H1 (cell line): ENCODE results near the gene KRT17. TPM values are rescaled to one million over a fixed set of nuclear protein-coding genes. Genes with fewer than 3 reads are reported as not detected.

Experiments used
- CTCF ChIA-PET: fragments of 300-600 bp; sonication (Branson Sonifier 250); formaldehyde crosslinking; loops from one replicate; lab custom pipeline; 2021; ENCODE audit not compliant: partially characterized antibody; lab: Charles Lee
- POLR2A ChIA-PET: fragments of 300-600 bp; sonication (Branson Sonifier 250); formaldehyde crosslinking; loops from one replicate; lab custom pipeline; 2021; ENCODE audit warnings: inconsistent platforms; ENCODE audit not compliant: partially characterized antibody; lab: Charles Lee
- DNase-seq, 2 experiments: peaks; one replicate each; pipeline versions ENCODE4 v3.0.0 to v3.0.0-alpha.2; 2010 to 2022; ENCODE audit warnings: low spot score in 2 of 2, low read depth in 1 of 2, mixed read lengths in 1 of 2
- FAIRE-seq: peaks from 2 replicates; lab custom pipeline; 2011; peaks lifted over from hg19 to GRCh38; lab: Jason Lieb, UNC
- H2AFZ ChIP-seq: 2 replicates; pipeline ENCODE4 v1.8.1; 2012; ENCODE audit warnings: low read length, inconsistent platforms
- H2AK5ac ChIP-seq: 2 replicates; pipeline ENCODE4 v1.6.1; 2013; ENCODE audit warnings: low read depth, low read length
- H2BK120ac ChIP-seq: replicated peaks from 2 replicates; pipeline ENCODE3; 2013; ENCODE audit warnings: low read depth, low read length, inconsistent platforms
- H2BK12ac ChIP-seq: 2 replicates; pipeline ENCODE4 v1.6.1; 2013; ENCODE audit warnings: low read depth, low read length
- H2BK15ac ChIP-seq: 2 replicates; pipeline ENCODE4 v1.6.1; 2013; ENCODE audit warnings: low read length
- H2BK20ac ChIP-seq: 2 replicates; pipeline ENCODE4 v1.6.1; 2013; ENCODE audit warnings: low read length
- H2BK5ac ChIP-seq: 2 replicates; pipeline ENCODE4 v1.6.1; 2013; ENCODE audit warnings: low read depth, low read length
- H3K14ac ChIP-seq: 2 replicates; pipeline ENCODE4 v1.6.1; 2013; ENCODE audit warnings: inconsistent platforms; ENCODE audit not compliant: insufficient read length
- H3K18ac ChIP-seq: 2 replicates; pipeline ENCODE4 v1.6.1; 2013; ENCODE audit warnings: low read length; ENCODE audit errors: extremely low read depth
- H3K23ac ChIP-seq: 2 replicates; pipeline ENCODE4 v1.6.1; 2013; ENCODE audit warnings: inconsistent platforms; ENCODE audit not compliant: insufficient read length
- H3K23me2 ChIP-seq: 2 replicates; pipeline ENCODE4 v1.6.1; 2013; ENCODE audit warnings: low read depth, low read length
- H3K27ac ChIP-seq: 2 replicates; pipeline ENCODE4 v1.6.1; 2011; ENCODE audit warnings: low read depth, low read length, inconsistent platforms
- H3K27me3 ChIP-seq, 4 experiments: replicated peaks in 1 of 4; 1 replicate in 1 of 4; 2 replicates in 3 of 4; pipeline versions ENCODE4 v1.6.1 to v1.8.1; 2011 to 2013; ENCODE audit warnings: low read length in 3 of 4, mild to moderate bottlenecking in 3 of 4, inconsistent platforms in 2 of 4, mixed read lengths in 2 of 4, moderate library complexity in 1 of 4; ENCODE audit not compliant: control insufficient read depth in 3 of 4, insufficient read depth in 3 of 4; ENCODE audit errors: extremely low read depth in 1 of 4
- H3K36me3 ChIP-seq, 4 experiments: 2 replicates each; pipeline versions ENCODE4 v1.6.1 to v1.8.1; 2011 to 2013; ENCODE audit warnings: mild to moderate bottlenecking in 4 of 4, low read length in 3 of 4, moderate library complexity in 2 of 4, control low read depth in 1 of 4, inconsistent platforms in 1 of 4; ENCODE audit not compliant: insufficient read depth in 4 of 4, control insufficient read depth in 2 of 4
- H3K4ac ChIP-seq: replicated peaks from 2 replicates; pipeline ENCODE3; 2013; ENCODE audit warnings: low read length, low read depth, mixed read lengths, inconsistent platforms; ENCODE audit not compliant: insufficient read length
- H3K4me1 ChIP-seq, 4 experiments: replicated peaks in 1 of 4; 1 replicate in 1 of 4; 2 replicates in 3 of 4; pipeline versions ENCODE4 v1.6.1 to v1.8.1; 2011 to 2013; ENCODE audit warnings: low read length in 3 of 4, inconsistent platforms in 2 of 4, mixed read lengths in 1 of 4; ENCODE audit not compliant: insufficient read depth in 4 of 4, control insufficient read depth in 3 of 4
- H3K4me2 ChIP-seq, 2 experiments: 2 replicates each; pipeline versions ENCODE4 v1.6.1 to v1.8.1; 2011 to 2013; ENCODE audit warnings: low read depth in 2 of 2, low read length in 2 of 2, control low read depth in 1 of 2, inconsistent platforms in 1 of 2, mild to moderate bottlenecking in 1 of 2; ENCODE audit not compliant: insufficient read depth in 1 of 2
- H3K4me3 ChIP-seq, 4 experiments: fragments of 200-600, 300-600 bp in 1 of 4; sonication (generic), shearing (Covaris generic), sonication (Bioruptor Twin) in 1 of 4; 2 replicates each; pipeline versions ENCODE4 v1.5.1 to v1.8.1; 2011 to 2016; ENCODE audit warnings: low read length in 4 of 4, low read depth in 3 of 4, control low read depth in 2 of 4, inconsistent platforms in 2 of 4, mild to moderate bottlenecking in 2 of 4, mixed read lengths in 1 of 4, moderate library complexity in 1 of 4; ENCODE audit not compliant: insufficient read depth in 2 of 4; ENCODE audit errors: extremely low read depth in 1 of 4
- H3K56ac ChIP-seq: replicated peaks from 2 replicates; pipeline ENCODE3; 2013; ENCODE audit warnings: low read depth, mild to moderate bottlenecking, mixed read lengths, low read length, inconsistent platforms; ENCODE audit not compliant: insufficient read length
- H3K79me1 ChIP-seq: 2 replicates; pipeline ENCODE4 v1.6.1; 2013; ENCODE audit warnings: low read depth, low read length, control low read depth
- H3K79me2 ChIP-seq, 2 experiments: 2 replicates each; pipeline versions ENCODE4 v1.6.1 to v1.8.1; 2012 to 2013; ENCODE audit warnings: low read length in 2 of 2, mild to moderate bottlenecking in 2 of 2, inconsistent platforms in 1 of 2; ENCODE audit not compliant: insufficient read depth in 2 of 2, control insufficient read depth in 1 of 2
- H3K9ac ChIP-seq, 4 experiments: replicated peaks in 1 of 4; 1 replicate in 1 of 4; 2 replicates in 3 of 4; pipeline versions ENCODE4 v1.6.1 to v1.8.1; 2011 to 2013; ENCODE audit warnings: low read depth in 3 of 4, low read length in 3 of 4, control low read depth in 2 of 4, mild to moderate bottlenecking in 2 of 4, moderate library complexity in 2 of 4, inconsistent platforms in 1 of 4; ENCODE audit errors: extremely low read depth in 1 of 4
- H3K9me3 ChIP-seq, 2 experiments: 2 replicates each; pipeline versions ENCODE4 v1.6.1 to v1.8.1; 2012 to 2013; ENCODE audit warnings: mild to moderate bottlenecking in 2 of 2, moderate library complexity in 2 of 2, control low read depth in 1 of 2, inconsistent platforms in 1 of 2, low read depth in 1 of 2, low read length in 1 of 2, mixed read lengths in 1 of 2; ENCODE audit not compliant: insufficient read depth in 2 of 2
- H4K20me1 ChIP-seq, 2 experiments: replicated peaks in 1 of 2; 2 replicates each; pipeline versions ENCODE3 to v1.8.1; 2011 to 2013; ENCODE audit warnings: inconsistent platforms in 2 of 2, low read length in 2 of 2, mild to moderate bottlenecking in 1 of 2; ENCODE audit not compliant: insufficient read depth in 2 of 2, control insufficient read depth in 1 of 2
- H4K5ac ChIP-seq: 2 replicates; pipeline ENCODE4 v1.6.1; 2013; ENCODE audit warnings: low read length, low read depth, mixed read lengths, inconsistent platforms; ENCODE audit not compliant: insufficient read length
- H4K8ac ChIP-seq: 2 replicates; pipeline ENCODE4 v1.8.0; 2013; ENCODE audit warnings: mild to moderate bottlenecking, moderate library complexity, low read length, inconsistent platforms; ENCODE audit not compliant: insufficient read depth; ENCODE audit errors: extremely low read depth
- H4K91ac ChIP-seq: replicated peaks from 2 replicates; pipeline ENCODE3; 2013; ENCODE audit warnings: low read length, mixed read lengths, inconsistent platforms; ENCODE audit not compliant: insufficient read length
- BACH1 ChIP-seq: IDR thresholded peaks from 2 replicates; pipeline ENCODE4 v1.6.1; 2012; ENCODE audit warnings: low read length, improper control_type of control experiment
- CBX8 ChIP-seq: fragments of 300-800, 300-1000 bp; sonication (generic); IDR thresholded peaks from 2 replicates; pipeline ENCODE4 v1.7.1; 2016; ENCODE audit warnings: low read depth, low read length, borderline replicate concordance
- CEBPB ChIP-seq: IDR thresholded peaks from 2 replicates; pipeline ENCODE4 v1.6.1; 2012; ENCODE audit warnings: low read depth, low read length
- EP300 ChIP-seq, 2 experiments: IDR thresholded peaks; 1 replicate in 1 of 2; 2 replicates in 1 of 2; pipeline ENCODE4 v1.6.1; 2011 to 2012; ENCODE audit warnings: low read depth in 2 of 2, low read length in 2 of 2, mild to moderate bottlenecking in 2 of 2, borderline replicate concordance in 1 of 2, inconsistent platforms in 1 of 2, moderate library complexity in 1 of 2
- JUND ChIP-seq: IDR thresholded peaks from 2 replicates; pipeline ENCODE4 v1.6.1; 2011; ENCODE audit warnings: mild to moderate bottlenecking, improper control_type of control experiment, low read length
- PHF8 ChIP-seq: fragments of 200-600 bp; sonication (generic); conservative IDR thresholded peaks from 2 replicates; pipeline ENCODE4 v1.7.1; 2012; ENCODE audit warnings: low read depth, mild to moderate bottlenecking, inconsistent platforms, low read length, moderate library complexity
- RFX5 ChIP-seq: IDR thresholded peaks from 2 replicates; pipeline ENCODE4 v1.6.1; 2011; ENCODE audit warnings: low read depth, low read length, improper control_type of control experiment, borderline replicate concordance
- RXRA ChIP-seq: IDR thresholded peaks from 2 replicates; pipeline ENCODE4 v1.6.1; 2011; ENCODE audit warnings: low read depth, mild to moderate bottlenecking, low read length, moderate library complexity; ENCODE audit not compliant: insufficient read depth
- SAP30 ChIP-seq: fragments of 300-600 bp; sonication (generic); IDR thresholded peaks from 2 replicates; pipeline ENCODE4 v1.7.1; 2012; ENCODE audit warnings: low read length, moderate library complexity, mild to moderate bottlenecking, inconsistent platforms; ENCODE audit not compliant: insufficient read depth, insufficient replicate concordance
- SUZ12 ChIP-seq: fragments of 200-600 bp; sonication (generic); IDR thresholded peaks from 2 replicates; pipeline ENCODE4 v1.6.1; 2012; ENCODE audit warnings: mild to moderate bottlenecking, inconsistent platforms, low read length, moderate library complexity, mixed read lengths
- TAF1 ChIP-seq: IDR thresholded peaks from 2 replicates; pipeline ENCODE4 v1.6.1; 2011; ENCODE audit warnings: mild to moderate bottlenecking, low read depth, low read length
- WGBS, 2 experiments: shearing (Covaris generic) in 1 of 2; methylation state at CpG; one replicate each; pipeline versions ENCODE4 v1.1.6 to v1.1.7; 2013 to 2015; ENCODE audit warnings: low lambda C conversion rate in 2 of 2, mixed read lengths in 2 of 2, inconsistent platforms in 1 of 2, low coverage in 1 of 2, missing lambda C conversion rate in 1 of 2; ENCODE audit not compliant: insufficient replicate concordance in 2 of 2, insufficient coverage in 1 of 2, insufficient read length in 1 of 2; ENCODE audit errors: extremely low coverage in 1 of 2, missing lambda C conversion rate in 1 of 2; 5-methylcytosine and 5-hydroxymethylcytosine counted together
- polyA plus RNA-seq, 7 experiments: library from polyadenylated mRNA; depleted of rRNA in 3 of 7; stranded (reverse) in 5 of 7; unstranded in 2 of 7; fragments of >200 nt in 5 of 7; fragments of 200-250 nt in 2 of 7; gene quantifications; 1 replicate in 5 of 7; 2 replicates in 1 of 7; 4 replicates in 1 of 7; pipeline versions ENCODE4 v1.2.1 to v1.2.3, GENCODE V29; 2011 to 2013; ENCODE audit warnings: missing spikeins in 2 of 7, mixed read lengths in 2 of 7
- total RNA-seq: library from RNA; stranded (reverse); fragmentation: NEBNext Ultra II Directional; extraction: Animal tissue kit (Norgen Biotek cat#: 25700); gene quantifications from 2 replicates; pipeline ENCODE4 v1.2.1, GENCODE V29; 2021
- TF ChIP-seq, protein P1 (sequence below): IDR thresholded peaks from 2 replicates; pipeline ENCODE4 v1.6.1; 2012; ENCODE audit warnings: low read length, inconsistent platforms

KRT17 gene
- total and polyA plus RNA-seq, 2 of the 8 experiments (the other 6 are each of a cell fraction or from before 2014, with no cell fraction given) = 0.50 to 0.95 TPM

DNA sequence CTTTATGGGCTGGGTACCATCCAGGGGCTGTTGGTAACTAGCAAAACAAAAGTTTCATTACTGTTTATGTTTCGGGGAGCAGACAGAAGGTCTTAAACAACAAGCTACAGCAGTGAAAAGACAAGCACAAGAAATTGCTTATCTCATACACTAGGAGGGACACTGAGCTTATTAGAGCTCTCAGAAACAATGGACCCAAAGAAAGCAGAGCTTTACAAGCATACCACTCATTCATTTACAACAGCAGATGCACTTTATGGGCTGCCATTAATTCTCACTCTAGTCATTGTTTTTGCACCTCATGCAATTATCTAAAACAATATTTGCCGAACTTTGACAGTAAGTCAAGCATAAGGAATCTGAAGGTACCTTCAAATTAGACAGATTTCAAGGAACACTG lies 21.9 kb downstream of the KRT17 start:
- Histone ChIP-seq H3K79me2 (no peaks in the 10 kb centered on the region), H3K23me2 (peaks cover 15% of the 10 kb centered on the region; the same call in 1 of the 2 replicates), H3K79me1 (no peaks in the 10 kb centered on the region), H2BK12ac (no peak overlapping the region), H4K20me1 (peaks cover 0 to 2% of the 10 kb centered on the region in 2 experiments), H3K27me3 (no peaks in the 10 kb centered on the region), H3K9me3 (peaks cover 0 to 2% of the 10 kb centered on the region in 2 experiments; a peak in 1 of 4 replicates), H3K4me2 (no peak overlapping the region), H3K4me3 (no peak overlapping the region), H3K4me1 (no peaks in the 10 kb centered on the region), H2BK120ac (no peak overlapping the region), H3K23ac (no peak overlapping the region), H2BK5ac (no peak overlapping the region), H4K91ac (no peak overlapping the region), H3K14ac (no peak overlapping the region), H4K8ac (no peak overlapping the region), H2AFZ (no peak overlapping the region), H3K56ac (no peak overlapping the region), H2AK5ac (no peak overlapping the region), H3K18ac (no peak overlapping the region), H3K27ac (no peak overlapping the region), H3K9ac (no peak overlapping the region), H2BK20ac (no peak overlapping the region), H4K5ac (no peak overlapping the region), H3K4ac (no peak overlapping the region), H3K36me3 (no peaks in the 10 kb centered on the region), H2BK15ac (no peak overlapping the region)
- POLR2A ChIA-PET = interaction anchor here (0.9 to 1.2 kb wide), 3 partner anchors 33 to 86 kb away, joined by 3 to 4 read pairs (median 4); partner anchors contain the start of gene EIF1
- WGBS, 2 experiments = 71% methylated on average over 2 of the region's 2 CpGs; no CpG with 5 or more reads in 1 of the 2 experiments
- FAIRE-seq = no peak
- CTCF ChIA-PET = interaction anchor here (0.7 to 5.0 kb wide), 13 partner anchors 8 to 101 kb away, joined by 3 to 23 read pairs (median 5); no protein-coding TSS in a partner anchor
- no peak for DNase-seq
- TF ChIP-seq RFX5 = no peak
- TF ChIP-seq BACH1 = no peak
- TF ChIP-seq JUND = no peak
- no peak for TF ChIP-seq SUZ12
- TF ChIP-seq RXRA = no peak
- TF ChIP-seq CEBPB = no peak
- TF ChIP-seq, protein P1, sequence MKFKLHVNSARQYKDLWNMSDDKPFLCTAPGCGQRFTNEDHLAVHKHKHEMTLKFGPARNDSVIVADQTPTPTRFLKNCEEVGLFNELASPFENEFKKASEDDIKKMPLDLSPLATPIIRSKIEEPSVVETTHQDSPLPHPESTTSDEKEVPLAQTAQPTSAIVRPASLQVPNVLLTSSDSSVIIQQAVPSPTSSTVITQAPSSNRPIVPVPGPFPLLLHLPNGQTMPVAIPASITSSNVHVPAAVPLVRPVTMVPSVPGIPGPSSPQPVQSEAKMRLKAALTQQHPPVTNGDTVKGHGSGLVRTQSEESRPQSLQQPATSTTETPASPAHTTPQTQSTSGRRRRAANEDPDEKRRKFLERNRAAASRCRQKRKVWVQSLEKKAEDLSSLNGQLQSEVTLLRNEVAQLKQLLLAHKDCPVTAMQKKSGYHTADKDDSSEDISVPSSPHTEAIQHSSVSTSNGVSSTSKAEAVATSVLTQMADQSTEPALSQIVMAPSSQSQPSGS = no peak
- no peak for TF ChIP-seq TAF1
- TF ChIP-seq CBX8 = no peak
- no peak for TF ChIP-seq SAP30
- TF ChIP-seq PHF8 = no peak
- TF ChIP-seq EP300 (IDR thresholded peaks at IDR 0.05; ENCODE audit: borderline replicate concordance in 1 of 2, low read depth in 2 of 2, low read length in 2 of 2) = no peak
